ENCODE data around the gene DTNA. TPM values are rescaled to one million over a fixed set of nuclear protein-coding genes. Genes with fewer than 3 reads are reported as not detected.

Gene DTNA
- total and polyA plus RNA-seq, 2 of the 8 experiments (the other 6 are each of a cell fraction or from before 2014, with no cell fraction given), result 30.2 to 32.7 TPM

- Histone ChIP-seq H3K4me3 (ENCODE audit: extremely low read depth in 1 of 4, insufficient read depth in 2 of 4, low read depth in 3 of 4, low read length in 4 of 4) (no peak overlapping the region), H3K27ac (ENCODE audit: low read depth, low read length) (no peak overlapping the region), H3K79me1 (ENCODE audit: low read depth, low read length) (no peaks in the 10 kb centered on the region), H3K23me2 (ENCODE audit: low read depth, low read length) (no peaks in the 10 kb centered on the region), H3K79me2 (ENCODE audit: control insufficient read depth in 1 of 2, insufficient read depth in 2 of 2, low read length in 2 of 2) (no peaks in the 10 kb centered on the region), H3K56ac (replicated peaks; ENCODE audit: insufficient read length, low read depth, low read length) (no peak overlapping the region), H3K23ac (ENCODE audit: insufficient read length) (no peak overlapping the region), H3K18ac (ENCODE audit: extremely low read depth, low read length) (no peak overlapping the region), H4K5ac (ENCODE audit: insufficient read length, low read depth, low read length) (no peak overlapping the region), H3K27me3 (replicated peaks in 1 of 4; ENCODE audit: control insufficient read depth in 3 of 4, extremely low read depth in 1 of 4, insufficient read depth in 3 of 4, low read length in 3 of 4) (no peaks in the 10 kb centered on the region), H3K4me1 (replicated peaks in 1 of 4; ENCODE audit: control insufficient read depth in 3 of 4, insufficient read depth in 4 of 4, low read length in 3 of 4) (no peaks in the 10 kb centered on the region), H2BK120ac (replicated peaks; ENCODE audit: low read depth, low read length) (no peak overlapping the region), H3K9ac (replicated peaks in 1 of 4; ENCODE audit: extremely low read depth in 1 of 4, low read depth in 3 of 4, low read length in 3 of 4) (no peak overlapping the region), H2BK15ac (ENCODE audit: low read length) (no peak overlapping the region), H2AFZ (ENCODE audit: low read length) (no peak overlapping the region), H3K9me3 (ENCODE audit: insufficient read depth in 2 of 2, low read depth in 1 of 2, low read length in 1 of 2) (no peaks in the 10 kb centered on the region), H3K4me2 (ENCODE audit: insufficient read depth in 1 of 2, low read depth in 2 of 2, low read length in 2 of 2) (no peak overlapping the region), H4K91ac (replicated peaks; ENCODE audit: insufficient read length, low read length) (no peak overlapping the region), H3K36me3 (ENCODE audit: control insufficient read depth in 2 of 4, insufficient read depth in 4 of 4, low read length in 3 of 4) (no peaks in the 10 kb centered on the region), H4K8ac (ENCODE audit: extremely low read depth, insufficient read depth, low read length) (no peak overlapping the region), H2BK12ac (ENCODE audit: low read depth, low read length) (no peak overlapping the region), H3K14ac (ENCODE audit: insufficient read length) (no peak overlapping the region), H2BK5ac (ENCODE audit: low read depth, low read length) (no peak overlapping the region), H2BK20ac (ENCODE audit: low read length) (no peak overlapping the region), H4K20me1 (replicated peaks in 1 of 2; ENCODE audit: control insufficient read depth in 1 of 2, insufficient read depth in 2 of 2, low read length in 2 of 2) (no peaks in the 10 kb centered on the region), H2AK5ac (ENCODE audit: low read depth, low read length) (no peak overlapping the region), H3K4ac (replicated peaks; ENCODE audit: insufficient read length, low read depth, low read length) (no peak overlapping the region)
- FAIRE-seq (no peak), DNase-seq (ENCODE audit: low read depth in 1 of 2, low spot score in 2 of 2) (no peak)
- WGBS, 2 experiments (ENCODE audit: extremely low coverage in 1 of 2, insufficient coverage in 1 of 2, insufficient read length in 1 of 2, insufficient replicate concordance in 2 of 2, low coverage in 1 of 2, low lambda C conversion rate in 2 of 2, missing lambda C conversion rate in 1 of 2), result 83% methylated on average over 2 of the region's 2 CpGs; no CpG with 5 or more reads in 1 of the 2 experiments
- ChIA-PET POLR2A (ENCODE audit: partially characterized antibody) (no interaction called here), CTCF (ENCODE audit: partially characterized antibody) (interaction anchor here (0.7 to 1.2 kb wide), 3 partner anchors 9 to 10 kb away, joined by 3 to 5 read pairs (median 4); no protein-coding TSS in a partner anchor)
- TF ChIP-seq CBX8 (IDR thresholded peaks at IDR 0.05; ENCODE audit: borderline replicate concordance, low read depth, low read length), result no peak
Observed at GRCh38 chr18:34772887-34773286, 62.8 kb downstream of the DTNA start.
